Loucy (cell line): Measurements from ENCODE around the gene QRSL1.

Experiments
- H2AFZ ChIP-seq: fragments of 200-600 bp; sonication (generic); 2 replicates; pipeline ENCODE4 v1.6.0; 2016; ENCODE audit warnings: antibody characterized with exemption, mild to moderate bottlenecking, low read length, moderate library complexity
- H3F3A ChIP-seq: fragments of 200-600 bp; 2 replicates; pipeline ENCODE4 v1.6.0; 2016; ENCODE audit warnings: antibody characterized with exemption, low read depth, mild to moderate bottlenecking
- H3K27me3 ChIP-seq: fragments of 200-600 bp; sonication (generic); 2 replicates; pipeline ENCODE4 v1.6.1; 2014; ENCODE audit warnings: low read length, mild to moderate bottlenecking; ENCODE audit not compliant: insufficient read depth, poor library complexity, severe bottlenecking
- H3K36me3 ChIP-seq: fragments of 200-600 bp; sonication (generic); 2 replicates; pipeline ENCODE4 v1.6.1; 2016; ENCODE audit warnings: low read length; ENCODE audit not compliant: insufficient read depth
- H3K4me1 ChIP-seq: fragments of 200-600 bp; sonication (generic); 2 replicates; pipeline ENCODE4 v1.5.1; 2014; ENCODE audit warnings: low read length, mild to moderate bottlenecking; ENCODE audit not compliant: insufficient read depth, poor library complexity, severe bottlenecking
- H3K4me2 ChIP-seq: fragments of 200-600 bp; sonication (generic); 2 replicates; pipeline ENCODE4 v1.6.0; 2014; ENCODE audit warnings: antibody characterized with exemption, low read length, low read depth, mild to moderate bottlenecking; ENCODE audit not compliant: poor library complexity, severe bottlenecking
- H3K4me3 ChIP-seq: fragments of 200-600 bp; sonication (generic); 2 replicates; pipeline ENCODE4 v1.5.1; 2014; ENCODE audit warnings: low read length, mild to moderate bottlenecking, mixed read lengths; ENCODE audit not compliant: poor library complexity, severe bottlenecking
- H3K79me2 ChIP-seq: fragments of 200-600 bp; sonication (generic); 2 replicates; pipeline ENCODE4 v1.6.1; 2014; ENCODE audit warnings: low read length; ENCODE audit not compliant: insufficient read depth
- H3K9ac ChIP-seq: fragments of 200-600 bp; sonication (generic); 2 replicates; pipeline ENCODE4 v1.6.0; 2014; ENCODE audit warnings: mild to moderate bottlenecking, low read depth, low read length, moderate library complexity; ENCODE audit not compliant: poor library complexity, severe bottlenecking
- H3K9me2 ChIP-seq: fragments of 200-600 bp; sonication (generic); replicated peaks from 2 replicates; pipeline ENCODE4 v1.6.1; 2016; ENCODE audit warnings: low read depth, low read length, mixed read lengths
- H3K9me3 ChIP-seq: fragments of 200-600 bp; sonication (generic); 2 replicates; pipeline ENCODE4 v1.6.1; 2014; ENCODE audit warnings: mild to moderate bottlenecking, antibody characterized with exemption, low read length, low read depth; ENCODE audit not compliant: insufficient read depth
- H4K20me1 ChIP-seq: fragments of 200-600 bp; sonication (generic); 2 replicates; pipeline ENCODE4 v1.6.0; 2014; ENCODE audit warnings: antibody characterized with exemption, low read length, mild to moderate bottlenecking; ENCODE audit not compliant: insufficient read depth, poor library complexity, severe bottlenecking
- CTCF ChIP-seq: fragments of 200-600 bp; sonication (generic); conservative IDR thresholded peaks from 2 replicates; pipeline ENCODE4 v1.5.1; 2014; ENCODE audit warnings: mild to moderate bottlenecking, antibody characterized with exemption, low read length
- EZH2phosphoT487 ChIP-seq: fragments of 200-600 bp; IDR thresholded peaks from 2 replicates; pipeline ENCODE4 v1.6.1; 2018; ENCODE audit warnings: antibody characterized with exemption, mild to moderate bottlenecking, moderate library complexity, borderline replicate concordance

Gene QRSL1

GRCh38 chr6:106702451-106703110, 73.2 kb downstream of the QRSL1 start:
- H3K9ac ChIP-seq = peak overlapping the region; percentile 65
- H3K9me2 ChIP-seq = no peaks in the 10 kb centered on the region
- H3K4me2 ChIP-seq = peak overlapping the region; percentile 75
- H3K9me3 ChIP-seq = 0 out of 2 replicates have a peak, but pooled peaks cover 7% of the 10 kb centered on the region
- H3K79me2 ChIP-seq = no peaks in the 10 kb centered on the region
- H3F3A ChIP-seq = peaks cover 10% of the 10 kb centered on the region; the same call in 1 of the 2 replicates
- no peak for TF ChIP-seq CTCF
- no peak for TF ChIP-seq EZH2phosphoT487
- H2AFZ ChIP-seq = peak overlapping the region; percentile 86
- no peaks in the 10 kb centered on the region for H4K20me1 ChIP-seq
- H3K27me3 ChIP-seq = no peaks in the 10 kb centered on the region
- peak overlapping the region; percentile 68 for H3K4me3 ChIP-seq
- H3K36me3 ChIP-seq = no peaks in the 10 kb centered on the region
- H3K4me1 ChIP-seq = peaks cover 40% of the 10 kb centered on the region

DNA sequence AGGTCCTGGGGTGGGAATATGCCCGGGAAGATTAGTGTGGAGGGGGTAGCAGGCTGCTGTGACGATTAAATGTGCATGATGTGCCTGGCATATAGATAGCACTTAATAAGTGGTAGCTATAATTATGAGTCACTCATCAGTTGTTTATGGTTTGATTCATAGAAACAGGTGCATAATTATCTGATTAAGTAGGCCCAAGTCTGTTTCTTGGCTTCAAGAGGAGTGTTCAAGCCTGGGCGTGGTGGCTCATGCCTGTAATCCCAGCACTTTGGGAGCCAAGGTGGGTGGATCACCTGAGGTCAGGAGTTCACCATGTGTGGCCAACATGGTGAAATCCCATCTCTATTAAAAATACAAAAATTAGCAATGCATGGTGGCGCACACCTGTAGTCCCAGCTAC, 74.9 kb downstream of the QRSL1 start:
- Histone ChIP-seq H3K4me2 (no peak overlapping the region), H3K4me1 (peaks cover 33% of the 10 kb centered on the region), H3K9me3 (0 out of 2 replicates have a peak, but pooled peaks cover 7% of the 10 kb centered on the region)

DNA sequence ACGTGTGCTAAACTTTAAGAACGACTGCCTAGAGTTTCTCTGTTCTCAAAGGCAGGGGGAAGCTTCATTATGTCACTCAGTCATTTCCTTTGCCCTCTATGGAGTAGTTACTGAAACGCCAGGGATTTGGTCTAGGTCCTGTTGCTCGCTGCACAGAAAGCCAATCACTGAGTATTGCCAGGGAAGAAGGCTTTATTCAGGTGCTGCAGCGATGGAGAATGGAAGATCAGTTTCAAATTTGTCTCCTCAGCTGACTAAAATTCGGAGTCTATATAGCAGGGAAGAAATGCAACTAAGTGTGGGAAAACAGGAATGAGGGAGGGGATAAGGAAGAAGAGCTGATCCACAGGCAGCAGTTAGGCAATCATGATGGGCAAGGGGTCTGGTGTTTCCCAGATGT, 75.8 kb downstream of the QRSL1 start:
- Histone ChIP-seq H3F3A (peaks cover 10% of the 10 kb centered on the region; the same call in 1 of the 2 replicates), H3K79me2 (no peaks in the 10 kb centered on the region), H3K4me2 (no peak overlapping the region), H3K36me3 (no peaks in the 10 kb centered on the region), H4K20me1 (no peaks in the 10 kb centered on the region), H3K27me3 (no peaks in the 10 kb centered on the region), H3K4me3 (no peak overlapping the region), H3K4me1 (peaks cover 33% of the 10 kb centered on the region), H3K9me2 (no peaks in the 10 kb centered on the region), H3K9me3 (0 out of 2 replicates have a peak, but pooled peaks cover 7% of the 10 kb centered on the region), H3K9ac (no peak overlapping the region), H2AFZ (no peak overlapping the region)
- no peak for TF ChIP-seq CTCF
- TF ChIP-seq EZH2phosphoT487 = no peak

More for the DNA sequence above, 74.9 kb downstream of the QRSL1 start:
- Histone ChIP-seq H2AFZ (no peak overlapping the region), H3K9ac (no peak overlapping the region), H3K27me3 (no peaks in the 10 kb centered on the region), H3K4me3 (no peak overlapping the region), H3K79me2 (no peaks in the 10 kb centered on the region), H3K36me3 (no peaks in the 10 kb centered on the region), H3F3A (peaks cover 10% of the 10 kb centered on the region; the same call in 1 of the 2 replicates), H3K9me2 (no peaks in the 10 kb centered on the region), H4K20me1 (no peaks in the 10 kb centered on the region)
- TF ChIP-seq EZH2phosphoT487 (no peak), CTCF (no peak)
